HG03045 (cell line): Measurements from ENCODE around the gene CAPZA2.
A peak's percentile ranks its signal among the peaks of the same experiment; 100 is the strongest.
"Not testable (repeated sequence)": the region's sequence is repeated elsewhere in the genome, so short reads cannot be mapped to it uniquely, and the experiment has no call there.

Experiments used
- ATAC-seq: cut with Tn5 transposase; IDR thresholded peaks from one replicate; pipeline ENCODE4 v1.9.1; 2021; ENCODE audit warnings: mild to moderate bottlenecking, moderate library complexity; ENCODE audit not compliant: unreplicated experiment

Gene CAPZA2

DNA sequence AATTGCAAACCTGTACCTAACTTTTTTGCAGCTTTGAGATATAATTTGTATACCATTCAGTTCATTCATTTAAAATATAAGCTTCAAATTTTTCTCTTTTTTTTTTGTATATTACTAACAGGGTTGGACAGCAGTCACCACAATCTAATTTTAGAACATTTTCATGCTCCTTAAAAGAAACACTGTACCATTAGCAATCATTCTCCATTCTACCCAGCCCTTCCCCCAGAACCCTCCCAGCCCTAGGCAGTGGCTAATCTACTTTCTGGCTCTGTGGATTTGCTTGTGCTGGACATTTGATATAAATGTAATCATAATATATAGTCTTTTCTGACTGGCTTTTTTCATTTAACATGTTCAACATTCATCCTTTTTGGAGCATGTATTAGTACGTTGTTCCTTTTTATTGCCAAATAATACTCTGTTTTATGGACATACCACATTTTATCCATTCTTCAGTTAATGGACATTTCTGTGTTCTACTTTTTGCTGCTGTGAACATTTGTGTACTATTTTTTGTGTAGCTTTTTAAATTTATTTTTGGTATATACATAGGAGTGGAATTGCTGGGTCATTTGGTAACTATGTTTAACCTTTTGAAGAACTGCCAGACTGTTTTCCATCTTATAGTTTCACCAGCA lies 50.0 kb downstream of the CAPZA2 start:
- ATAC-seq = no peak

- ATAC-seq = no peak
Measured at GRCh38 chr7:116918704-116919103, 56.3 kb downstream of the CAPZA2 start.

GRCh38 chr7:116920359-116920758 lies 58.0 kb downstream of the CAPZA2 start:
- ATAC-seq = no peak

- ATAC-seq = no peak
Measured at GRCh38 chr7:116922545-116922944, 60.2 kb downstream of the CAPZA2 start.

GRCh38 chr7:116924741-116925140 lies 62.4 kb downstream of the CAPZA2 start:
- no peak for ATAC-seq

GRCh38 chr7:116929021-116929420 lies 66.6 kb downstream of the CAPZA2 start:
- no peak for ATAC-seq

- peak; percentile 71 for ATAC-seq
Measured at GRCh38 chr7:116929914-116930913, 67.8 kb downstream of the CAPZA2 start.

DNA sequence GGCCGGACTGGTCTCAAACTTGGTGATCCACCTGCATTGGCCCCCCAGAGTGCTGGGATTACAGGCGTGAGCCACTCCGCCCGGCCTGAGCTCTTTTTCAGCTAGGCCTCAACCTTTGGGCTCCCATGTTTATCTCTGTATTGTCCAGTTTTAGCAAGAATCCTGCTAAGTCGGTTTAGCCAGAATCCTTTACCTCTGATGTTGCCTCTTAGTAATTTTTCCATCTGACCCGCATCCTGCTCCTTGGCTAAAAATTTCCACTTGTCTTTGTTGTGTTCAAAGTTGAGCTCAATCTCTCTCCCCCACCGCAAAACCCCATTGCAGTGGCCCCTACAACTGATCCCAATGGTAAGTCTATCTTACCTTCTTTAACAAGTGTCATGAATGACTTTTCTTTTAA lies 70.2 kb downstream of the CAPZA2 start:
- no peak for ATAC-seq

DNA sequence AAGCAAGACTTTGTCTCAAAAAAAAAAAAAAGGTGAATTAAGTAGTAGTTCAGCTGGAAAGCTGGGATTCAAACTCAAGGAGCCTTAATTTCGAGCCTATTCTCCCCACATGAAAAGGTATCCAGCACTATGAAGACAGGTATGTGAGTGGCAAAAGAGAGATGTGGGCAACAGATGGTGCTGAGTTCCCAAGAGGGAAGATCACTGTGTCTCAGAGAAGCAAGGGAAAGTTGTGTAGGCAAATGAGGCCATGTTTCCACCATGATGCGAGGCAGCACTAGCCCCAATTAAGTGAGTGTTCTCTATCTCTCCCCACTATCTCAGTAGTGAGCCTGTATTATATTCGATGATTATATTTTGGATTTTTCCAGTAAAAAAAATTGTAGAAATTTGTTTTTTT lies 71.1 kb downstream of the CAPZA2 start:
- ATAC-seq = no peak

GRCh38 chr7:116934580-116934979 lies 72.2 kb downstream of the CAPZA2 start:
- ATAC-seq = no peak

DNA sequence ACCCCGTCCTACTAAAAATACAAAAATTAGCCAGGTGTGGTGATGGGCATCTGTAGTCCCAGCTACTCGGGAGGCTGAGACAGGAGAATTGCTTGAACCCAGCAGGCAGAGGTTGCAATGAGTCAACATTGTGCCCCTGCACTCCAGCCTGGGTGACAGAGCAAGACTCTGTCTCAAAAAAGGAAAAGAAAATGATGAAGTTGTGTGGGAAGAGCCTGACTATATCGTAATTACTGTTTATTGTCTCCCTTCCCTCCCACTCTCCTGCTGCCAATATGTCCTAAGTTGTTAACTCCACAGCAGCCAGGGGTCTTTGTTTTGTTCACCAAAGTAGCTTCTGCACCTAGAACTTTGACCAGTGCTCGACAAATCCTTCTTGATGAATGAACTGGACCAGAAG lies 74.5 kb downstream of the CAPZA2 start:
- ATAC-seq = not testable (repeated sequence)

- ATAC-seq = no peak
Measured at GRCh38 chr7:116938678-116939077, 76.3 kb downstream of the CAPZA2 start.

- ATAC-seq = no peak
Measured at GRCh38 chr7:116940689-116941370, 78.4 kb downstream of the CAPZA2 start.

- ATAC-seq = no peak
Measured at GRCh38 chr7:116942504-116942903, 80.1 kb downstream of the CAPZA2 start.

- no peak for ATAC-seq
Measured at GRCh38 chr7:116948934-116949333, 86.5 kb downstream of the CAPZA2 start.

DNA sequence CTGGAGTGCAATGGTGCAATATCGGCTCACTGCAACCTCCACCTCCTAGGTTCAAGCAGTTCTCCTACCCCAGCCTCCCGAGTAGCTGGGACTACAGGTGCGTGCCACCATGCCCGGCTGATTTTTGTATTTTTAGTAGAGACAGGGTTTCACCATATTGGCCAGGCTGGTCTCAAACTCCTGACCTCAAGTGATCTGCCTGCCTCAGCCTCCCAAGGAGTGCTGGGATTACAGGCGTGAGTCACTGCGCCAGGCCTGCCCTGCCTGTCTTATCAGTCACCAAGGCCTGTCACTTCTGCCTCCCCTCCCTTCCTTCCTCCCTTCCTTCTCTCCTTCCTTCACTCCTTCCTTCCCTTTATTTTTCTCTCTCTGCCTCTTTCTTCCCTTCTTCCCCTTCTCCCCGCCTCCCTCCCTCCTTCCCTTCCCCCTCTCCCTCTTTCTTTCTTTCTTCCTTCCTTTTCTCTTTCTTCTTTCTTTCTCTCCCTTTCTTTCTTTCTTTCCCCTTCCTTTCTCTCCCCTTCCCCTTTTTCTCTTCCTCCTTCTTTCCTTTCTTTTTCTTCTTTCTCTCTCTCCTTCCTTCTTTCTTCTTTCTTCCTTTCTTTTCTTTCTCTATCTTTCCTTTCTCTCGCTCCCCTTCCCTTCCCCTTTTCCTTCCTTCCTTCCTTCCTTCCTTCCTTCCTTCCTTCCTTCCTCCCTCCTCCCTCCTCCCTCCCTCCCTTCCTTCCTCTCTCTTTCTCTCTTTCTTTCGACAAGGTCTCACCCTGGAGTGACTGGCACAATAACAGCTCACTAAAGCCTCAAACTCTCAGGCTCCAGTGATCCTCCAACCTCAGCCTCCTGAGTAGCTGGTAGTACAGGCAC lies 87.8 kb downstream of the CAPZA2 start:
- ATAC-seq = no peak

GRCh38 chr7:116950889-116951351 lies 88.5 kb downstream of the CAPZA2 start:
- ATAC-seq = no peak

GRCh38 chr7:116951366-116952292 lies 89.2 kb downstream of the CAPZA2 start:
- no peak for ATAC-seq

- ATAC-seq = peak; percentile 16
Measured at GRCh38 chr7:116952635-116953371, 90.4 kb downstream of the CAPZA2 start.
